Central memory CD8-positive, alpha-beta T cell (primary cell): ENCODE measurements around the gene SH2D2A.
A peak's percentile ranks its signal among the peaks of the same experiment; 100 is the strongest.

Experiments used
- ATAC-seq: fragments of 150-1000 bp; cut with Tn5 transposase; replicated peaks from 2 replicates; pipeline ENCODE4 v1.10.0; 2022; ENCODE audit warnings: mild to moderate bottlenecking, moderate FRiP score, moderate number of reproducible peaks; ENCODE audit not compliant: poor library complexity, severe bottlenecking; ENCODE audit errors: extremely low read depth
- DNase-seq, 2 donors: peaks; one replicate each; pipeline ENCODE4 v3.0.0; 2021; ENCODE audit warnings: low spot score in 2 of 2
- H3K27ac Mint-ChIP-seq: one replicate; pipeline ENCODE4 v1.8.0; 2022; ENCODE audit warnings: low read depth, mild to moderate bottlenecking, moderate library complexity, mixed read lengths
- H3K27me3 Mint-ChIP-seq: one replicate; pipeline ENCODE4 v1.8.0; 2022; ENCODE audit warnings: mixed read lengths
- H3K36me3 Mint-ChIP-seq: one replicate; pipeline ENCODE4 v1.8.0; 2022; ENCODE audit warnings: mild to moderate bottlenecking, moderate library complexity, mixed read lengths; ENCODE audit not compliant: insufficient read depth
- H3K4me1 Mint-ChIP-seq: one replicate; pipeline ENCODE4 v1.8.0; 2022; ENCODE audit warnings: mixed read lengths
- H3K4me3 Mint-ChIP-seq: one replicate; pipeline ENCODE4 v1.8.0; 2022; ENCODE audit warnings: mild to moderate bottlenecking, moderate library complexity, mixed read lengths
- H3K9me3 Mint-ChIP-seq: one replicate; pipeline ENCODE4 v1.8.0; 2022; ENCODE audit warnings: mixed read lengths

Gene SH2D2A

DNA sequence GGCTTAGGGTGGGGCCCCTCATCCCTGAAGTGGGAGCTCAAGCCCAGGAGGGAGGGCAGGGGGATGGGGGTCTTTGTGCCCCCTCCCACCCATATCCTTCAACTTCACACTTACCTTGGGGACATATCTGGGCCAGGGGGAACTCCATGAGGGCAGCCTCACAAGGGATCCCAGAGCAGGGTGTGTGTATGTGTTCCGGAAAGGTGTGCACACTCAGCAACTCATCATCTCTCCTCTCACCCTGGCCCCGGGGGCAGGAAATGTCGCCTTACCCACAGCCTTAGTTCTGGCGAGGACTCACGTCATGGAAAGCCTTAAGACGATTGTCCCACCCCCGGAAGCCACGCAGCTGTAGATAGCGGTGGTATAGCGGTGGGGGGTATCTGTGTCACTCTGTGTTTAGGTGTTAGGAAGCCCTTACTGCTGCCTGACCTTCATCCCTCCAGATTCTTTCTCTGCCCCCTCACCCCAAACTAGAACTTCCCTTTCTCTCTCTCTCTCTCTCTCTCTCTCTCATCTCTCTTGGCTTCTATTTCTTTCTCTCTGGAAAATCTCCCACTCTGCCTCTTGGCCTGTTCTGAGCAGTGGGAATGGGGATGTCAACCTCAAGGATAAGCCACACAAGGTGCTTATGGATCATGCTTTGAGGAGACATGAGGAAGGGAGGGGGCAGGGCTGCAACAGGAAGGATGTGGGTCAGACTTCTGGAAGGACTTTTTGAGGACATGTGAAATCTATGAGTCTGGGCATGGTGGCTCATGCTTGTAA lies at the start of gene SH2D2A:
Gene SH2D2A (minus strand): TSS at position 288 of the 768 bp plus-strand sequence. CDS start 140 bp downstream, at position 148.
- ATAC-seq (peak; percentile 91), DNase-seq (peak; percentile 80 to 97)
- Mint-ChIP-seq H3K4me1 (peaks cover 53% of the 10 kb centered on the region), H3K27ac (peak within 1 kb of the TSS; percentile 97), H3K36me3 (peaks cover 40% of the 10 kb centered on the region), H3K4me3 (peak within 1 kb of the TSS; percentile 82), H3K9me3 (no peaks in the 10 kb centered on the region), H3K27me3 (no peaks in the 10 kb centered on the region)

DNA sequence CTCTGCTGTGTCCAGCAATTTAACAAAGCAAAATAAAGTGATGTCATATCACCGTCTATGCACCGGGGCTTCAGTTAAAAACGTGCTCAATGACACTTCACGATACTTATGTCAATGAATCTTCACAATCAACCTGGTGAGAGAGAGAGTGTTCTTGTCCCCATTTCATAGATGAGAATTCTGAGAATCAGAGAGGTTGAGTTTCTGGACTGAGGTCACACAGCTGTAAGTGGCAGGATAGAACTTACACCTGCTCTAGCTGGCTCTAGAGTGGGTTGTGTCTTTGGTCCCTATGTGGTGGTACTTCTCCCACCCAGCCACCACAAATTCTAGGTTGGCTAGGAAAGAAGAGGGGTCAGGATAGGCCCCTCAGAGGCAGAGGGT lies 49.2 kb upstream of the SH2D2A start:
- Mint-ChIP-seq H3K27ac (no peak overlapping the region), H3K4me1 (peaks cover 18% of the 10 kb centered on the region), H3K27me3 (peaks cover 80% of the 10 kb centered on the region), H3K4me3 (no peak overlapping the region), H3K36me3 (no peaks in the 10 kb centered on the region), H3K9me3 (no peaks in the 10 kb centered on the region)
- DNase-seq (no peak), ATAC-seq (no peak)

DNA sequence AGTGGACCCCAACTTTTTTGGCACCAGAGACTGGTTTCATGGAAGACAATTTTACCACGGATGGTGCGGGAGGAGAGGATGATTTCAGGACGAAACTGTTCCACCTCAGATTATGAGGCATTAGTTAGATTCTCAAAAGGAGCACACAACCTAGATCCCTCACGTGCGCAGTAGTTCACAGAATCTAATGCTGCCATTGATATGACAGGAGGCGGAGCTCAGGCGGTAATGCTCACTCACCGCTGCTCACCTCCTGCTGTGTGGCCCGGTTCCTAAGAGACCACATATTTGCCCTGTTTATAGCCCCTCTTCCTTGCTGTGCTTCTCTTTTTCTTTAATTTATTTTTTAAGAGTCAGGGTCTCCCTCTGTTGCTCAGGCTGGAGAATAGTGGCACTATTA lies 48.6 kb upstream of the SH2D2A start:
- peaks cover 21% of the 10 kb centered on the region for H3K4me1 Mint-ChIP-seq
- H3K27ac Mint-ChIP-seq = no peak overlapping the region
- DNase-seq (no peak), ATAC-seq (no peak)
- H3K36me3 Mint-ChIP-seq = no peaks in the 10 kb centered on the region
- H3K9me3 Mint-ChIP-seq = no peaks in the 10 kb centered on the region
- peaks cover 80% of the 10 kb centered on the region for H3K27me3 Mint-ChIP-seq
- no peak overlapping the region for H3K4me3 Mint-ChIP-seq

DNA sequence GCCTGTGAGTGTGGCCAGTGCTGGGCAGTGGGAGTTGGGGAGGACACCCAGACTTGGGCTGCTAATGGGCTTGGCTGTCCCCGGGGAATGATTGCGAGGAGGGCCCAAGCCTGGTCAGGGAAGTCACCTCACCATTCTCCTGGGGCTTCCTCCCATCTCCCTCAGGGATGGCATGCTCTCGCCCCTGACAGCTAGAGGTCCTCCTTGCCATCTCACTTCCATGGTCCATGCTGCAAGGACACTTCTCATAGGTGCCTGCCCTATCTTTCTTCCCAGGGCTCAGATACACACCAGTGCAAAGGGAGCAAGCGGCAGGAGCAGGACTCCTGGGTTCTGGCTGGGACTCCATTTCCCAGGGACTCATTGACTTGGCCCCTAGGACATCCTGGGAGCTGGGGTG lies 48.1 kb upstream of the SH2D2A start:
- H3K9me3 Mint-ChIP-seq = no peaks in the 10 kb centered on the region
- H3K4me1 Mint-ChIP-seq = peaks cover 26% of the 10 kb centered on the region
- peaks cover 77% of the 10 kb centered on the region for H3K27me3 Mint-ChIP-seq
- H3K4me3 Mint-ChIP-seq = no peak overlapping the region
- ATAC-seq (no peak), DNase-seq (no peak)
- no peak overlapping the region for H3K27ac Mint-ChIP-seq
- H3K36me3 Mint-ChIP-seq = no peaks in the 10 kb centered on the region

DNA sequence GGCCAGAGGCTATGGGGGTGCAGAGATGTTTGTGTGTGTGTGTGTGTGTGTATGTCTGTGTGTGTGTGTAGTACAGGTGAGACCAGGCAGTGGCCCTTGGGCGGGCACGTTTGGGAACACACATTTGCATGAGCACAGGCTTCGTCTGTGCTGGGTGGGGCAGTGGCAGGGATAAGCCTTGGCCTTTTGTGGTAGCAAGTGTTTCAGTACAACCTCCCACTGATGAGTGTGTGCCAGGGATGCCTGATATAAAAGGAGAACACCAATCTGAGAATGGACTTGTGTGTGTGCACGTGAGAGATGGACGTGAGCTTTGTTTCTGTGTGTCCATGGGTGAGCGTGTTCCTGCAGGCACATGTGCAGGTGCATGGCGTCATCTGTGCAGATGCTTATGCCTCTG lies 47.0 kb upstream of the SH2D2A start:
- DNase-seq (no peak), ATAC-seq (no peak)
- Mint-ChIP-seq H3K4me1 (peaks cover 31% of the 10 kb centered on the region), H3K36me3 (no peaks in the 10 kb centered on the region), H3K4me3 (no peak overlapping the region), H3K27ac (no peak overlapping the region), H3K27me3 (peaks cover 71% of the 10 kb centered on the region), H3K9me3 (no peaks in the 10 kb centered on the region)

DNA sequence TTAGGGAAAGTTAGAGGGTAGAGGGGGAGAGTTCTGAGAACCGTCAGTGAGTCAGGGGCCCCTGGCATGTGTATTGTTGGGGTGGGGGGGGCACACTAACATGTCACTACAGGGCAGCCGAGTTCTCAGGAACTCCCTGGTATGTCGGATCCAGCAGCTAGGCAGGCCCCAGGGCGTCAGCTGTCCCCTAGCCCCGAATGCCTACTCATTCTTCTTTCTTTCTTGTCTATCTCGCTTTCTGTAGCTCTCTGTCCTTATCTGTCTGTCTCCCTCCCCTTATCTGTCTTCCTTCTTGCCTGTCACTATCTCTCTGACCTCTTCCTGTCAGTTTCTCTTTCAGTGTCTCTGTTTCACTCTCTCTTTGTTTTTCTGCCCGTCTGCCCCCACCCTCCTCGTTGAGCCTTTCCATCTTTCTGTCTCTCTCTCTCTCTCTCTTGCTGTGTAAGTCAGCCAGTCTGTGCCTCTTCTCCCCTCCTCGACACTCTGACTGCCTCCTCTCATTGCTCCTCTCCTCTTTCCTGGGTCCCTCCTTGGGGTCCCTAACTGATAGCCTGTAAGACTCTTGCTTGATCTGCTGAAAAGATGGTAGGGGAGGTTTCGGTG lies 46.5 kb upstream of the SH2D2A start:
- no peak overlapping the region for H3K4me3 Mint-ChIP-seq
- H3K27ac Mint-ChIP-seq = no peak overlapping the region
- peaks cover 35% of the 10 kb centered on the region for H3K4me1 Mint-ChIP-seq
- ATAC-seq (no peak), DNase-seq (no peak)
- peaks cover 71% of the 10 kb centered on the region for H3K27me3 Mint-ChIP-seq
- no peaks in the 10 kb centered on the region for H3K9me3 Mint-ChIP-seq
- no peaks in the 10 kb centered on the region for H3K36me3 Mint-ChIP-seq

DNA sequence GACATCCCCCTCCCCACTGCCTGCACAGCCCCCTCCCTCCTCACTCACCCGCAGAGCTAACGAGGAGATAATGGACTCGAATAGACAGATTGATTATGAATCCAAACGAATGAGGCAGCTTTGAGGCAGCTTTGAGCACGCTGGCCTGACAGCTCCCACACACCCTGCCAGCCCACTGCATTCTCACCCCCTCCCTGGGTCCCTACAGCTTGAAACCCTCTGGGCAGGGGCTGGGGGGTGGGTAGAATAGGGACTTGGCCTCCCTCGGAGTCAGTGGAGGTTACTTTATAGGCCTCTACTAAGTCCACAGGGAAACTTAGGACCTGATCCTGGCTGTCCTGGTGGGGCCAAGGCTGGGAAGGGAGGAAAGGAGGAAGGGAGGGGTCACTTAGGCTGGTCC lies 45.9 kb upstream of the SH2D2A start:
- ATAC-seq = no peak
- Mint-ChIP-seq H3K27me3 (peaks cover 70% of the 10 kb centered on the region), H3K27ac (no peak overlapping the region), H3K4me1 (peaks cover 35% of the 10 kb centered on the region), H3K9me3 (no peaks in the 10 kb centered on the region), H3K4me3 (no peak overlapping the region), H3K36me3 (no peaks in the 10 kb centered on the region)
- DNase-seq = no peak

DNA sequence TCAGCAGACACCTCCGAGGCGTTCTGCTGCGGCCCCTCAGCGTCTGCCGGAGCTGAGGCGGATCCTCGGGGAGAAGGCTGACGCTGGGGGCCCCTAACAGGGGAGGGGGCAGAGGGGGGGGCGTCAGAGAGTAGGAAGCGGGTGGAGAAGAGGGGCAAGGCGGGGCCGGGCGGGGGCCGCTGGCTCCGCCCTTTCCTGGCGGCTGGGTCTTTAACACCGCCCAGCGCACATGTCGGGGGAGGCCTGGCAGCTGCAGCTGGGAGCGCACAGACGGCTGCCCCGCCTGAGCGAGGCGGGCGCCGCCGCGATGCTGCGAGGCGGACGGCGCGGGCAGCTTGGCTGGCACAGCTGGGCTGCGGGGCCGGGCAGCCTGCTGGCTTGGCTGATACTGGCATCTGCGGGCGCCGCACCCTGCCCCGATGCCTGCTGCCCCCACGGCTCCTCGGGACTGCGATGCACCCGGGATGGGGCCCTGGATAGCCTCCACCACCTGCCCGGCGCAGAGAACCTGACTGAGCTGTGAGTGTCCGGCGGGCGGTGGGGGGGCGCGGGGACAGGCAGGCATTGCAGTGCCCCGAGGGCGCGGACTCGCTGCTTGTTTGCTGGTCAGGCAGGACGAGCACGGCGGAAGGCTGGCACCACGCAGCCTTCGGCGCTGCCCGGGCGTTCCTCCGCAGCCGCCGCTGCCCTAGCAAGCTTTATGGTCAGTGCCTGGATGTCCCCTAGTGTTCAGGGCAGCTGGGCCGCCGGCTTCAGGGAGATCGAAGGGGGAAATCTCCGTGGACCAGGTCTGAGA lies 44.2 kb upstream of the SH2D2A start, which contains the start of gene NTRK1:
Gene NTRK1 (plus strand): TSS at position 238 of the 796 bp plus-strand sequence. CDS start 70 bp downstream, at position 308.
- DNase-seq (peak in 1 of 2 donors; percentile 23), ATAC-seq (peak; percentile 74)
- H3K36me3 Mint-ChIP-seq = no peaks in the 10 kb centered on the region
- peaks cover 35% of the 10 kb centered on the region for H3K4me1 Mint-ChIP-seq
- no peak within 1 kb of the TSS for H3K27ac Mint-ChIP-seq
- H3K4me3 Mint-ChIP-seq = peak within 1 kb of the TSS; percentile 69
- peaks cover 61% of the 10 kb centered on the region for H3K27me3 Mint-ChIP-seq
- H3K9me3 Mint-ChIP-seq = no peaks in the 10 kb centered on the region

DNA sequence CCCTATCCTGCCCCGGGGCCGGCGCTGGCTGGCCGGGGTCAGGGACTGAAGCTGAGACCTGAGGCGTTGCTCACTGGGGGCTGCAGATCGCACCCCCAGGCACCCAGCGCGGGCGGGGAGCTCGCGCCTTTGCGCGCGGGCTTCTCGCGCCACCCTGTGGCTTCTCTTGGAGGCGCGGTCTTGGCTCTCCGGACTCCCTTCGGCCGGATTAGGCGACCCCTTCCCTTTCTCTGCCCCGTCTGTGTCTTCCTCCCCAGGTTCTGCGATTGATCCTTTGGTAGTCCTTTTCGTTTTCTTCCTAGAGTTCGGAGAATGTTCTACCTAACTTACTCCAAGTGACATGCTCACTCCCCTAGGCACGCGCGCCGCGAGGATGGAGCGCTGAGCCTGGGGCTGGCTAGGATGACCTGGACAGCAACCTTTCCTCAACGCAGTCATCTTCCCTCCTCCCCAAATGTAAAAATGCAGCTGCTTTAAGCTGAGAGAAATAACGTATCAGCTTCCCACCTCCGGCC lies 43.5 kb upstream of the SH2D2A start:
- no peaks in the 10 kb centered on the region for H3K9me3 Mint-ChIP-seq
- DNase-seq = peak; percentile 32 to 53
- H3K4me3 Mint-ChIP-seq = peak overlapping the region; percentile 69
- H3K36me3 Mint-ChIP-seq = no peaks in the 10 kb centered on the region
- H3K4me1 Mint-ChIP-seq = peaks cover 29% of the 10 kb centered on the region
- peaks cover 55% of the 10 kb centered on the region for H3K27me3 Mint-ChIP-seq
- no peak overlapping the region for H3K27ac Mint-ChIP-seq
- peak; percentile 64 for ATAC-seq

DNA sequence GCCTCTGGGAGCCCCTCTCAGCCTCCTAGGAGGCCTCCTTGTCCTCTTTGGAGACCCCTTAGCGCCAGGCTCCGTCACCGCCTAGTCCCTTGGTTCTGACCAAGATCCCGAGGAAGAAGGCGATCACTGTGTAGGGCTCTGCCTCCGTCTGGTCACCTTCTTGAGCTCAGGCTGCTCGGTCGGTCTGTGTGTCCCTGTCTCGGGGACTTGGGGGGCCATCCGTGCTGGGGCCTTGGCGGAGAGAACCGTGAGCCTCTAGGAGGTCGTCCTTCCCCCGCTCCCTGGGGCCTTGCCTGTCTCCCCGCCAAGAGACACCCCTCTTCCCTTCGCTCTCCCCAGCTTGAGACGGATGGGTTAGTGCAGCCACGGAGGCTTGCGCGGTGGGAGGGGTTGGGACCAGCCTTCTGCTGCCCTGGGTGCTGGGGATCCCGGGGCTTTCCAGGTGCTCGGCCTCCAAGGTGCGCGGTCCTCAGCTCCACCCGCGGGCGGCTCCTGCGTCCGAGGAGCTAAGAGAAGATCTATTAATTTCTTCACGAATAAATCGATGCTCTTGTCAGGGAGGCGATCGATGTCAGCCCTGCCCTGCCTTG lies 43.0 kb upstream of the SH2D2A start:
- H3K36me3 Mint-ChIP-seq = no peaks in the 10 kb centered on the region
- no peaks in the 10 kb centered on the region for H3K9me3 Mint-ChIP-seq
- peaks cover 29% of the 10 kb centered on the region for H3K4me1 Mint-ChIP-seq
- H3K27ac Mint-ChIP-seq = no peak overlapping the region
- DNase-seq = no peak
- H3K27me3 Mint-ChIP-seq = peaks cover 49% of the 10 kb centered on the region
- ATAC-seq = peak; percentile 20
- peak overlapping the region; percentile 69 for H3K4me3 Mint-ChIP-seq

DNA sequence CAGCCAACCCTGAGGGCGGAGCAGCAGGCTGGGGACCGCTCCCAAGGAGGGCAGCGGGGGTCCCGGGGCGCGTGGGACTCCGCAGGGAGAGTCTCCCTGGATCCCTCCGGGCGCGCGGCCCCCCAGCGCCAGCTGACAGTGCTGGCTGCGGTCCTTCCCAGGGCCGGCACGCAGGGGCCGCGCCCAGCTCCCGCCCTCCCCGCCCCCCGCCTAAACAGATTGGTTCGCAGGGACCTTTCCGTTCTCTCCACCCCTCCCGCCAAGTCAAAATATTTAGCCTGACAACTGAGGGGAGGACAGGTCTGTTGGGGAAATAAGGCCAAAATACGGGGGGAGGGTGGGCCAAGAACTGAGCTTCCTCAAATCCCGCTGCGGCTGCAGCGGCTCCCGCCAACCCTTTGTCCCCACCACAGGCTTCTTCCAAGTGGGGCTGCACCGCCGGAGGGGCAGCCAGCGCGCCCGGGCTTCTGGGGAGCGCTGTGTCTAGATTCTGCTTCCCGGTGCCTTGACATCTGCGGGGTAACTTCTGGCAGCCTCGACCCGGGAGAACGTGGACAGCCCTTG lies 42.4 kb upstream of the SH2D2A start, which contains the start of gene INSRR:
Gene INSRR (minus strand): TSS at position 159 of the 564 bp plus-strand sequence. CDS start 496 bp downstream, outside the sequence.
- peaks cover 43% of the 10 kb centered on the region for H3K27me3 Mint-ChIP-seq
- no peaks in the 10 kb centered on the region for H3K36me3 Mint-ChIP-seq
- no peak for ATAC-seq
- no peaks in the 10 kb centered on the region for H3K9me3 Mint-ChIP-seq
- peak within 1 kb of the TSS; percentile 69 for H3K4me3 Mint-ChIP-seq
- DNase-seq = no peak
- no peak within 1 kb of the TSS for H3K27ac Mint-ChIP-seq
- peaks cover 27% of the 10 kb centered on the region for H3K4me1 Mint-ChIP-seq

DNA sequence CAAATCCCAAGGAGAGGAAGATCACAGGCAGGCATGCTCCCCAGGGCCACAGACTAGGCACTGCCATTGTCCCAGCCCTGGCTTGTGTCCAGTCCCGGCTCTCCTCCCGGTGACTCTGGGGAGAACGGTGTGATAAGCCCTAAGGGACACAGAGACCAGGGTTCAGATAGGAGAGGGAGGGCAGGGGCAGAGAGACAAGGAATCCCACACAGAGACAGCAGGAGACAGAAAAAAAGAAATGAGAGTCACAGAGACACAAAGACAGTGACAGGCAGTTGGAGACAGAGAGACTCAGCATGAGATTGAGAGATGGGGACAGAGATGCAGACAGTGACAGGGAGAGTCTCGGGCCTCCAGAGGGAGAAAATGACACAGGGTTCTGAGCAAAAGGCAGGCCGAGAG lies 41.9 kb upstream of the SH2D2A start:
- H3K4me3 Mint-ChIP-seq = no peak overlapping the region
- H3K27ac Mint-ChIP-seq = no peak overlapping the region
- DNase-seq (no peak), ATAC-seq (no peak)
- H3K27me3 Mint-ChIP-seq = peaks cover 39% of the 10 kb centered on the region
- no peaks in the 10 kb centered on the region for H3K9me3 Mint-ChIP-seq
- no peaks in the 10 kb centered on the region for H3K36me3 Mint-ChIP-seq
- peaks cover 22% of the 10 kb centered on the region for H3K4me1 Mint-ChIP-seq
